Endothelial cell of umbilical vein (primary cell): ENCODE measurements around the gene CEACAM7. TPM values are rescaled to one million over a fixed set of nuclear protein-coding genes. Genes with fewer than 3 reads are reported as not detected.
A peak's percentile ranks its signal among the peaks of the same experiment; 100 is the strongest.

Experiments
- BruUV-seq: library from RNA; stranded (reverse); fragments of 400-500 nt; replicated peaks from 2 replicates; lab custom pipeline; 2021; lab: Mats Ljungman, UMichigan
- CTCF ChIA-PET: fragments of 300-600, 350-600 bp; sonication (Branson Sonifier 250); formaldehyde crosslinking; loops from one replicate; lab custom pipeline; 2021; ENCODE audit warnings: antibody characterized with exemption, inconsistent platforms; lab: Charles Lee
- POLR2A ChIA-PET: fragments of 300-600, 350-600 bp; sonication (Branson Sonifier 250); formaldehyde crosslinking; loops from one replicate; lab custom pipeline; 2021; ENCODE audit warnings: antibody characterized with exemption, inconsistent platforms; lab: Charles Lee
- DNase-seq: peaks from one replicate; pipeline ENCODE4 v3.0.0-alpha.2; 2011; ENCODE audit warnings: low read depth, low spot score
- FAIRE-seq: peaks from 2 replicates; lab custom pipeline; 2011; peaks lifted over from hg19 to GRCh38; lab: Jason Lieb, UNC
- H2AFZ ChIP-seq: 2 replicates; pipeline ENCODE4 v1.6.0; 2012; ENCODE audit warnings: low read depth, low read length, control low read depth, inconsistent platforms
- H3K27ac ChIP-seq: 2 replicates; pipeline ENCODE4 v1.5.1; 2011; ENCODE audit warnings: low read depth, mild to moderate bottlenecking, control low read depth, low read length, moderate library complexity; ENCODE audit not compliant: insufficient read depth
- H3K27me3 ChIP-seq, 2 experiments: 2 replicates each; pipeline versions ENCODE4 v1.6.0 to v1.6.1; 2011; ENCODE audit warnings: low read length in 2 of 2, mixed read lengths in 1 of 2; ENCODE audit not compliant: control insufficient read depth in 2 of 2, insufficient read depth in 2 of 2
- H3K36me3 ChIP-seq, 2 experiments: 2 replicates in 1 of 2; 3 replicates in 1 of 2; pipeline ENCODE4 v1.5.1; 2011; ENCODE audit warnings: low read length in 2 of 2, mild to moderate bottlenecking in 1 of 2, moderate library complexity in 1 of 2; ENCODE audit not compliant: control insufficient read depth in 2 of 2, insufficient read depth in 2 of 2; ENCODE audit errors: extremely low read depth in 1 of 2
- H3K4me1 ChIP-seq: 3 replicates; pipeline ENCODE4 v1.5.1; 2011; ENCODE audit warnings: mild to moderate bottlenecking, low read length; ENCODE audit not compliant: control insufficient read depth, insufficient read depth; ENCODE audit errors: extremely low read depth
- H3K4me2 ChIP-seq: 2 replicates; pipeline ENCODE4 v1.6.1; 2011; ENCODE audit warnings: low read length, control low read depth, mixed read lengths; ENCODE audit not compliant: insufficient read depth
- H3K4me3 ChIP-seq, 3 experiments: fragments of 200-600 bp in 1 of 3; sonication (generic), shearing (Covaris generic) in 1 of 3; replicated peaks in 1 of 3; 2 replicates each; pipeline ENCODE4 v1.5.1; 2011 to 2016; ENCODE audit warnings: control low read depth in 3 of 3, low read length in 3 of 3, mild to moderate bottlenecking in 2 of 3, inconsistent platforms in 1 of 3, low read depth in 1 of 3, moderate library complexity in 1 of 3; ENCODE audit not compliant: insufficient read depth in 1 of 3
- H3K79me2 ChIP-seq: 2 replicates; pipeline ENCODE4 v1.6.0; 2012; ENCODE audit warnings: low read length, inconsistent platforms; ENCODE audit not compliant: control insufficient read depth, insufficient read depth
- H3K9ac ChIP-seq: replicated peaks from 2 replicates; pipeline ENCODE3; 2011; ENCODE audit warnings: low read length, control low read depth; ENCODE audit not compliant: insufficient read depth; ENCODE audit errors: extremely low read depth
- H3K9me1 ChIP-seq: replicated peaks from 3 replicates; pipeline ENCODE4 v1.6.0; 2011; ENCODE audit warnings: mild to moderate bottlenecking, low read length; ENCODE audit not compliant: control insufficient read depth, insufficient read depth; ENCODE audit errors: extremely low read depth
- H3K9me3 ChIP-seq: replicated peaks from 2 replicates; pipeline ENCODE4 v1.5.1; 2012; ENCODE audit warnings: low read length, inconsistent platforms; ENCODE audit not compliant: control insufficient read depth, insufficient read depth
- H4K20me1 ChIP-seq: replicated peaks from 2 replicates; pipeline ENCODE3; 2011; ENCODE audit warnings: mild to moderate bottlenecking, low read length; ENCODE audit not compliant: control insufficient read depth, insufficient read depth; ENCODE audit errors: extremely low read depth
- GATA2 ChIP-seq: IDR thresholded peaks from 2 replicates; pipeline ENCODE4 v1.7.0; 2011; ENCODE audit warnings: low read depth, mild to moderate bottlenecking, moderate library complexity, mixed read lengths, low read length; ENCODE audit not compliant: insufficient read length, insufficient read depth
- JUN ChIP-seq: IDR thresholded peaks from 2 replicates; pipeline ENCODE4 v1.6.1; 2011; ENCODE audit warnings: borderline replicate concordance, low read depth; ENCODE audit not compliant: insufficient read length, insufficient read depth
- MYC ChIP-seq: IDR thresholded peaks from one replicate; pipeline ENCODE4 v1.6.1; 2011; ENCODE audit warnings: mild to moderate bottlenecking, low read depth, low read length
- POLR2A ChIP-seq: IDR thresholded peaks from 2 replicates; pipeline ENCODE4 v1.6.1; 2012; ENCODE audit warnings: low read depth, mild to moderate bottlenecking, control low read depth, low read length
- dilution Hi-C: fragments of 300-500 bp; cut with MboI; formaldehyde crosslinking; loops from one replicate; pipeline ENCODE4 v1.15.0; 2019; ENCODE audit warnings: low sequenced_read_pairs; ENCODE audit not compliant: extremely low pct_ligation_motif_present
- intact Hi-C: fragments of 100-400 bp; cut with micrococcal nuclease; formaldehyde crosslinking; loops from one replicate; pipeline ENCODE4 v1.10.0; 2022
- polyA plus RNA-seq, 4 experiments: library from polyadenylated mRNA; depleted of rRNA in 3 of 4; stranded (reverse) in 3 of 4; unstranded in 1 of 4; fragments of >200 nt; gene quantifications; 2 replicates each; pipeline versions ENCODE4 v1.2.1 to v1.2.3, GENCODE V29; 2011 to 2012; ENCODE audit warnings: missing spikeins in 1 of 4
- total RNA-seq: library from RNA; stranded (reverse); gene quantifications from 2 replicates; pipeline ENCODE4 v1.2.3, GENCODE V29; 2021
- TF ChIP-seq, protein P1 (sequence below), 2 donors: IDR thresholded peaks; 1 replicate in 1 of 2; 2 replicates in 1 of 2; pipeline ENCODE4 v1.5.1; 2011; ENCODE audit warnings: low read length in 2 of 2, mild to moderate bottlenecking in 2 of 2, moderate library complexity in 2 of 2, control low read depth in 1 of 2, inconsistent platforms in 1 of 2, low read depth in 1 of 2; ENCODE audit not compliant: insufficient read depth in 1 of 2; ENCODE audit errors: extremely low read depth in 1 of 2

CEACAM7 gene
- total and polyA plus RNA-seq, 2 donors (not counting 3 experiments of a cell fraction or from before 2014, with no cell fraction given), result 0.03 TPM; not detected in 1

DNA sequence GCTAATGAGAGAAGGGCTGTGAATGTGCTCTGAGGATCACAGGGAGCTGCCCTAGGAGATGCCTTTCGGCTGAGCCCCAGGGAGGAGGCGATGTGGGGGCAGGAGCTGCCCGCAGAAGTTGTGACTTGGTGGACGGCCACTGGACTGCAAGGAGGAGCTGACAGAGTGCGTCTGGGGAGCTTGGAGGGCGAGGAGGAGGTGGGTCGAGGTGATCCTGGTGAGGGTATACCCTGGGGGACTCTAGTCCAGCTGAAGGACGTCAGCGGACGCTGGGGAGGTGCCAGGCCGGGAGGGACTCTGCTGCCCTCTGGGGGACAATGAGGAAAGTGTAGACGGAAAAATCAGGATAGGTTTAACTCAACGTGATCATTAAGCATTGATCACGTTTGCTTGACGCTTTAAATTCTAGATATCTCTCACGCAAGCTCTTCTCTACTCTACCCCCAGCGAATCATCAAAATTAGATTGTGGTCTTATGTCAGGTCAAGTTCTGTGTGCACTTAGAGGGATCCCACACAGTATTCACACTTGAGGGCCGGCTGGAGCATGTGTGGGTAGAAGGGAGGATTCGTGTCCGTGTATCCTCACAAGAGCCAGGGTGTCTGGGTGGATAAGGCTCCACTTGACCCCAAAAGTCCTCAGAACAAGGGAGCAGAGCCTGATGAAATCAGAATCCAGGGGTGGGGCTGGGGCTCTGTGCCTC is 3.3 kb upstream of the CEACAM7 start:
- Histone ChIP-seq H3K4me1 (no peaks in the 10 kb centered on the region), H3K27ac (no peak overlapping the region), H3K4me3 (no peak overlapping the region), H3K27me3 (peaks cover 0 to 2% of the 10 kb centered on the region in 2 experiments), H3K36me3 (no peaks in the 10 kb centered on the region), H2AFZ (no peak overlapping the region), H3K79me2 (no peaks in the 10 kb centered on the region), H3K9ac (no peak overlapping the region), H3K4me2 (no peak overlapping the region), H3K9me3 (no peaks in the 10 kb centered on the region), H4K20me1 (no peaks in the 10 kb centered on the region), H3K9me1 (no peaks in the 10 kb centered on the region)
- TF ChIP-seq GATA2, result no peak
- TF ChIP-seq, protein P1, sequence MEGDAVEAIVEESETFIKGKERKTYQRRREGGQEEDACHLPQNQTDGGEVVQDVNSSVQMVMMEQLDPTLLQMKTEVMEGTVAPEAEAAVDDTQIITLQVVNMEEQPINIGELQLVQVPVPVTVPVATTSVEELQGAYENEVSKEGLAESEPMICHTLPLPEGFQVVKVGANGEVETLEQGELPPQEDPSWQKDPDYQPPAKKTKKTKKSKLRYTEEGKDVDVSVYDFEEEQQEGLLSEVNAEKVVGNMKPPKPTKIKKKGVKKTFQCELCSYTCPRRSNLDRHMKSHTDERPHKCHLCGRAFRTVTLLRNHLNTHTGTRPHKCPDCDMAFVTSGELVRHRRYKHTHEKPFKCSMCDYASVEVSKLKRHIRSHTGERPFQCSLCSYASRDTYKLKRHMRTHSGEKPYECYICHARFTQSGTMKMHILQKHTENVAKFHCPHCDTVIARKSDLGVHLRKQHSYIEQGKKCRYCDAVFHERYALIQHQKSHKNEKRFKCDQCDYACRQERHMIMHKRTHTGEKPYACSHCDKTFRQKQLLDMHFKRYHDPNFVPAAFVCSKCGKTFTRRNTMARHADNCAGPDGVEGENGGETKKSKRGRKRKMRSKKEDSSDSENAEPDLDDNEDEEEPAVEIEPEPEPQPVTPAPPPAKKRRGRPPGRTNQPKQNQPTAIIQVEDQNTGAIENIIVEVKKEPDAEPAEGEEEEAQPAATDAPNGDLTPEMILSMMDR (IDR thresholded peaks at IDR 0.05; ENCODE audit: extremely low read depth in 1 of 2, insufficient read depth in 1 of 2, low read depth in 1 of 2, low read length in 2 of 2), result peak; percentile 61 to 71
- no TSS peak for BruUV-seq
- dilution Hi-C loops, result no loop called here
- DNase-seq (peak; percentile 20), FAIRE-seq (peak; percentile 80)
- ChIA-PET CTCF (interaction anchor here (0.6 to 3.3 kb wide), 12 partner anchors 9 to 162 kb away, joined by 3 to 45 read pairs (median 3); no protein-coding TSS in a partner anchor), POLR2A (no interaction called here)
- intact Hi-C loops, result loop anchor here (2.0 kb wide), 1 partner anchor 49 kb away; no protein-coding TSS in a partner anchor

DNA sequence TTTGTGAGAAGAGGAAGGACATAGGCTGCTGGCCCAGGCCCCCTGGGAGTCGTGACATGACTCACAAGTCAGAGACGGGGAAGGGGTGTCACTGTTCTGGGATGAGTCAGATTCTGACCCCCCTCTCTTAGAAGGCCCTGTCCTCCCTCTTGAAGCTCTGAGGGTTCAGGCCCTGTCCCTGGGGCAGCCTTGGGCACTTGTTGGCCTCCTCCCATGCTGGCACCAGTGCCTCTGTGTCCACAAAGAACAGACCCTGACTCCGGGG is 2.7 kb upstream of the CEACAM7 start:
- no peak for FAIRE-seq
- Histone ChIP-seq H3K79me2 (no peaks in the 10 kb centered on the region), H3K4me3 (no peak overlapping the region), H3K36me3 (no peaks in the 10 kb centered on the region), H4K20me1 (no peaks in the 10 kb centered on the region), H3K9ac (no peak overlapping the region), H3K4me2 (no peak overlapping the region), H3K9me3 (no peaks in the 10 kb centered on the region), H3K9me1 (no peaks in the 10 kb centered on the region), H2AFZ (no peak overlapping the region), H3K4me1 (no peaks in the 10 kb centered on the region), H3K27me3 (peaks cover 0 to 2% of the 10 kb centered on the region in 2 experiments), H3K27ac (no peak overlapping the region)
- no TSS peak for BruUV-seq
- DNase-seq, result no peak
- TF ChIP-seq POLR2A (no peak), GATA2 (no peak), JUN (no peak), MYC (no peak)
- TF ChIP-seq, protein P1 (IDR thresholded peaks at IDR 0.05; ENCODE audit: extremely low read depth in 1 of 2, insufficient read depth in 1 of 2, low read depth in 1 of 2, low read length in 2 of 2), result no peak
- CTCF ChIA-PET, result interaction anchor here (0.6 to 3.3 kb wide), 11 partner anchors 8 to 143 kb away, joined by 3 to 45 read pairs (median 3); no protein-coding TSS in a partner anchor
- POLR2A ChIA-PET, result no interaction called here
- dilution Hi-C loops, result no loop called here
- intact Hi-C loops, result loop anchor here (2.0 kb wide), 1 partner anchor 48 kb away; no protein-coding TSS in a partner anchor
